GM23248 (cell line): ENCODE results near the gene PCLAF.

Experiments
- EZH2 ChIP-seq: fragments of 200-600 bp; sonication (generic); IDR thresholded peaks from 2 replicates; pipeline ENCODE4 v1.6.1; 2018; ENCODE audit warnings: antibody characterized with exemption, mild to moderate bottlenecking; ENCODE audit not compliant: insufficient read depth, poor library complexity, severe bottlenecking
- EZH2phosphoT487 ChIP-seq: fragments of 200-600 bp; sonication (generic); IDR thresholded peaks from 2 replicates; pipeline ENCODE4 v1.6.1; 2018; ENCODE audit warnings: antibody characterized with exemption, moderate library complexity, mild to moderate bottlenecking, low read depth; ENCODE audit not compliant: insufficient read depth

DNA sequence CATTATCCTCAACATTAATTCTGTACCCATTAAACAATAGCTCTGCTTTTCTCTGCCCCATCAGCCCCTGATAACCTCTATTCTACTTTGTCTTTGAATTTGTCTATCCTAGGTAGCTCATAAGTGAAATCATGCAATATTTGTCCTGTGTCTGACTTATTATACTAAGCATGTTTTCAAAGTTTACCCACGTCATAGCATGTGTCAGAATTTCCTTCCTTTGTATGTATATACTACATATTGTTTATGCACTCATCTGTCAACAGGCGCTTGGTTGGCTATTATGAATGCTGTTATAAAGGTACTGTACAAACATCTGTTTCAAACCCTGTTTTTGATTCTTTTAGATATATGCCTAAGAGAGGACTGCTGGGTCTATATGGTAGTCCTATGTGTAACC, 43.5 kb downstream of the PCLAF start:
- TF ChIP-seq EZH2phosphoT487 (no peak), EZH2 (no peak)
